GM23338 (cell line): ENCODE results near the gene ADAMTS10.

Experiments
- CREB1 ChIP-seq: fragments of 250-450 bp; sonication (Bioruptor Pico); IDR thresholded peaks from 2 replicates; pipeline ENCODE4 v1.5.0; 2020; ENCODE audit warnings: low read depth, mild to moderate bottlenecking, moderate library complexity
- CTCF ChIP-seq, 2 experiments: fragments of 200-600 bp in 1 of 2; sonication (generic) in 1 of 2; conservative IDR thresholded peaks; 2 replicates each; pipeline versions ENCODE4 v1.5.1 to v1.6.1; 2016 to 2017; ENCODE audit warnings: antibody characterized with exemption in 2 of 2, low read depth in 2 of 2, mild to moderate bottlenecking in 2 of 2, moderate library complexity in 1 of 2
- EZH2 ChIP-seq: fragments of 200-600 bp; sonication (generic); IDR thresholded peaks from one replicate; pipeline ENCODE4 v1.8.0; 2017; ENCODE audit warnings: antibody characterized with exemption, mild to moderate bottlenecking, low read depth; ENCODE audit not compliant: unreplicated experiment
- EZH2phosphoT487 ChIP-seq: fragments of 200-600 bp; sonication (generic); IDR thresholded peaks from one replicate; pipeline ENCODE4 v1.8.1; 2018; ENCODE audit warnings: antibody characterized with exemption; ENCODE audit not compliant: unreplicated experiment
- JUNB ChIP-seq: IDR thresholded peaks from one replicate; pipeline ENCODE4 v1.6.1; 2016; ENCODE audit warnings: antibody characterized with exemption; ENCODE audit not compliant: unreplicated experiment
- NANOG ChIP-seq: IDR thresholded peaks from 2 replicates; pipeline ENCODE4 v1.6.1; 2016; ENCODE audit warnings: antibody characterized with exemption, borderline replicate concordance
- POLR2AphosphoS5 ChIP-seq: IDR thresholded peaks from 2 replicates; pipeline ENCODE4 v1.6.1; 2016; ENCODE audit warnings: antibody characterized with exemption, low read depth
- REST ChIP-seq: IDR thresholded peaks from one replicate; pipeline ENCODE4 v1.6.1; 2018; ENCODE audit warnings: antibody characterized with exemption; ENCODE audit not compliant: unreplicated experiment
- STAT1 ChIP-seq: IDR thresholded peaks from one replicate; pipeline ENCODE4 v1.6.1; 2016; ENCODE audit warnings: antibody characterized with exemption; ENCODE audit not compliant: unreplicated experiment

GRCh38 chr19:8635422-8635821 is 24.9 kb upstream of the ADAMTS10 start:
- no peak for TF ChIP-seq CTCF (conservative IDR thresholded peaks at IDR 0.05; ENCODE audit: low read depth in 2 of 2)
- no peak for TF ChIP-seq JUNB
- no peak for TF ChIP-seq REST
- TF ChIP-seq POLR2AphosphoS5: no peak
- TF ChIP-seq EZH2: no peak
- no peak for TF ChIP-seq CREB1 (CRISPR knock-in tag)
- TF ChIP-seq EZH2phosphoT487: no peak
- no peak for TF ChIP-seq STAT1
- TF ChIP-seq NANOG: no peak
